OCI-LY3 (cell line): ENCODE results near the gene FKBP1B.

ENCODE experiments used
- EZH2phosphoT487 ChIP-seq: fragments of 200-600 bp; shearing (Covaris generic); IDR thresholded peaks from 2 replicates; pipeline ENCODE4 v1.6.1; 2018; ENCODE audit warnings: antibody characterized with exemption, mixed run types, low read depth
- TF ChIP-seq, protein P1 (sequence below): fragments of 200-600, 300-600 bp; sonication (generic); IDR thresholded peaks from 2 replicates; pipeline ENCODE4 v1.5.1; 2014; ENCODE audit warnings: antibody characterized with exemption, low read length, low read depth

DNA sequence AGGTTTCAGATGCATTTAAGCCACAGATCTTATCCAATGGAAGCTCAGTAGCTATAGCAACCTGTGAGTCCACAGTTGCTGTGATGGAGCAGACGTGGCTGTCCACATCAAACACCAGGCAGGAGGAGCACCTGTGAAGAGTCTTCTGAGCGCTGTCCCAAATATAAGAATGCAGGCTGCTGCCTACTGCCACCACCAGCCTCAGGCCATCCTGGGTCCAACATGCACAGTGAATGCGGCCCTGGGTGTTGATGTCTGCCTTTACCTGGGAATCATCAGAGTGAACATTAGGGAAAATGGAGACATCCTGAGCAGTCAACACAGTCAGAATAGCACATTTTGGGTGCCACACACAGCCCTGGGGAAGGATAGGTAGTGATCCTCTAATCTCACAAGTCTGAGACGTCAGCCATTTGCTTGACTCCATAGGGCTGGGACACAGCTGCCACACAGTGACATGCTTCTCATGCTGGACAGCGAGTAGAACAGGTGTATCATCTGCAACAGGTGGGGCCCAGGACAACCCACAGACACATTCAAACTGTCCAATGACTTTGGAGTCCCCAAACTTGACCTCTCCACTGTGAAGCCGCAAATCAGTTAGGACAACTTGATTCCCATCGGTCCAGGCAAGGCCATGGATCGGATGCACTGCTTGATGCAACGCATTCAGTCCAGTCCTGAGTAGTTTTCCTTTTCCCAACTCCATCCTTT, 10.6 kb upstream of the FKBP1B start:
- TF ChIP-seq, protein P1, sequence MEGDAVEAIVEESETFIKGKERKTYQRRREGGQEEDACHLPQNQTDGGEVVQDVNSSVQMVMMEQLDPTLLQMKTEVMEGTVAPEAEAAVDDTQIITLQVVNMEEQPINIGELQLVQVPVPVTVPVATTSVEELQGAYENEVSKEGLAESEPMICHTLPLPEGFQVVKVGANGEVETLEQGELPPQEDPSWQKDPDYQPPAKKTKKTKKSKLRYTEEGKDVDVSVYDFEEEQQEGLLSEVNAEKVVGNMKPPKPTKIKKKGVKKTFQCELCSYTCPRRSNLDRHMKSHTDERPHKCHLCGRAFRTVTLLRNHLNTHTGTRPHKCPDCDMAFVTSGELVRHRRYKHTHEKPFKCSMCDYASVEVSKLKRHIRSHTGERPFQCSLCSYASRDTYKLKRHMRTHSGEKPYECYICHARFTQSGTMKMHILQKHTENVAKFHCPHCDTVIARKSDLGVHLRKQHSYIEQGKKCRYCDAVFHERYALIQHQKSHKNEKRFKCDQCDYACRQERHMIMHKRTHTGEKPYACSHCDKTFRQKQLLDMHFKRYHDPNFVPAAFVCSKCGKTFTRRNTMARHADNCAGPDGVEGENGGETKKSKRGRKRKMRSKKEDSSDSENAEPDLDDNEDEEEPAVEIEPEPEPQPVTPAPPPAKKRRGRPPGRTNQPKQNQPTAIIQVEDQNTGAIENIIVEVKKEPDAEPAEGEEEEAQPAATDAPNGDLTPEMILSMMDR = no peak
- no peak for TF ChIP-seq EZH2phosphoT487
